Measurements from ENCODE around the gene SPEF1.

Gene SPEF1

GRCh38 chr20:3820048-3820900 is 39.0 kb upstream of the SPEF1 start, which contains the start of gene AP5S1:
Gene AP5S1, plus strand, starts transcription at chr20:3820547. Its CDS starts 1,571 bp downstream, at chr20:3822118.
- DNase-seq (ENCODE audit: insufficient read length, low spot score) (peak; percentile 90), FAIRE-seq (peak; percentile 97)
- TF ChIP-seq POU2F2 (IDR thresholded peaks at IDR 0.05; ENCODE audit: low read depth, low read length) = peak; percentile 27; the same call in 1 of the 2 replicates
- no peak for TF ChIP-seq SPI1 (IDR thresholded peaks at IDR 0.05; ENCODE audit: low read depth, low read length)
- peak; percentile 91 for TF ChIP-seq POLR2A (IDR thresholded peaks at IDR 0.05; ENCODE audit: low read depth, low read length)
- peak; percentile 36; the same call in 1 of the 2 replicates for TF ChIP-seq TAF1 (IDR thresholded peaks at IDR 0.05; ENCODE audit: low read depth, low read length)
- no peak for TF ChIP-seq PAX5 (IDR thresholded peaks at IDR 0.05; ENCODE audit: insufficient read depth, low read length, severe bottlenecking)
- peak; percentile 86; the same call in 1 of the 2 replicates for TF ChIP-seq POLR2AphosphoS5 (IDR thresholded peaks at IDR 0.05; ENCODE audit: low read depth, low read length)

GRCh38 chr20:3819411-3820047 is 38.3 kb upstream of the SPEF1 start:
- DNase-seq (ENCODE audit: insufficient read length, low spot score) = no peak
- FAIRE-seq = no peak
- TF ChIP-seq POLR2AphosphoS5 (IDR thresholded peaks at IDR 0.05; ENCODE audit: low read depth, low read length) = no peak
- TF ChIP-seq PAX5 (IDR thresholded peaks at IDR 0.05; ENCODE audit: insufficient read depth, low read length, severe bottlenecking) = no peak
- no peak for TF ChIP-seq POLR2A (IDR thresholded peaks at IDR 0.05; ENCODE audit: low read depth, low read length)
- no peak for TF ChIP-seq SPI1 (IDR thresholded peaks at IDR 0.05; ENCODE audit: low read depth, low read length)
- TF ChIP-seq TAF1 (IDR thresholded peaks at IDR 0.05; ENCODE audit: low read depth, low read length) = no peak
- no peak for TF ChIP-seq POU2F2 (IDR thresholded peaks at IDR 0.05; ENCODE audit: low read depth, low read length)

GRCh38 chr20:3818155-3819151 is 37.2 kb upstream of the SPEF1 start:
- no peak for FAIRE-seq
- TF ChIP-seq POU2F2 (IDR thresholded peaks at IDR 0.05; ENCODE audit: low read depth, low read length) = no peak

DNA sequence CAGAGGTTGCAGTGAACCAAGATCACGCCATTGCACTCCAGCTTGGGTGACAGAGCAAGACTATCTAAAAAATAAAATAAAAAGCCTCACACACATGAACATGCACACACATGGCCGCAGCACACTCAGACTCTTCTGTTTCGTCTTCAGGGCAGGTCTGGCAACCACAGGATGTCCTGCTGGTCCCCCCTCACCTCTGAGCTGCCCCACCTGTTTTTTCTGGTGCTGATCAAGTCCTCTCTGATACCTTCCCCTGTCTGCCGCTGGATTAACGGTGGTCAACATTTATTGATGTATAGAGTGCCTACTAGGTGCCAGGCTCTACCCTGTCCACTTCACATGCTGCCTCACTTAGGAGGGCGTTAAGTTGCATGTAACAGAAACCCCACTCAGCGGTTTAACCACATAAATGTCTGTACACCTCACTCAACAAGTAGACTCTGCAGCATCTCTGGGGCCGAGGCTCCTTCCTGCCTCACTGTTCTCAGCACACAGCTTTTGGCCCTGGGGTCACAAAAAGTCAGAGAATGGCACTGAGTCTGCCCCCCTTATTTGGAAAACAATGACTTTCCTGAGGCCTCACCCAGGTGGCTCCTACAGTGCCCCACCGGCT is 34.6 kb upstream of the SPEF1 start:
- no peak for FAIRE-seq
- TF ChIP-seq POLR2AphosphoS5 (IDR thresholded peaks at IDR 0.05; ENCODE audit: low read depth, low read length) (no peak), PAX5 (IDR thresholded peaks at IDR 0.05; ENCODE audit: insufficient read depth, low read length, severe bottlenecking) (no peak), POU2F2 (IDR thresholded peaks at IDR 0.05; ENCODE audit: low read depth, low read length) (no peak), POLR2A (IDR thresholded peaks at IDR 0.05; ENCODE audit: low read depth, low read length) (no peak), SPI1 (IDR thresholded peaks at IDR 0.05; ENCODE audit: low read depth, low read length) (no peak), TAF1 (IDR thresholded peaks at IDR 0.05; ENCODE audit: low read depth, low read length) (no peak)
- no peak for DNase-seq (ENCODE audit: insufficient read length, low spot score)

More at GRCh38 chr20:3818155-3819151, 37.2 kb upstream of the SPEF1 start:
- DNase-seq (ENCODE audit: insufficient read length, low spot score) = no peak

DNA sequence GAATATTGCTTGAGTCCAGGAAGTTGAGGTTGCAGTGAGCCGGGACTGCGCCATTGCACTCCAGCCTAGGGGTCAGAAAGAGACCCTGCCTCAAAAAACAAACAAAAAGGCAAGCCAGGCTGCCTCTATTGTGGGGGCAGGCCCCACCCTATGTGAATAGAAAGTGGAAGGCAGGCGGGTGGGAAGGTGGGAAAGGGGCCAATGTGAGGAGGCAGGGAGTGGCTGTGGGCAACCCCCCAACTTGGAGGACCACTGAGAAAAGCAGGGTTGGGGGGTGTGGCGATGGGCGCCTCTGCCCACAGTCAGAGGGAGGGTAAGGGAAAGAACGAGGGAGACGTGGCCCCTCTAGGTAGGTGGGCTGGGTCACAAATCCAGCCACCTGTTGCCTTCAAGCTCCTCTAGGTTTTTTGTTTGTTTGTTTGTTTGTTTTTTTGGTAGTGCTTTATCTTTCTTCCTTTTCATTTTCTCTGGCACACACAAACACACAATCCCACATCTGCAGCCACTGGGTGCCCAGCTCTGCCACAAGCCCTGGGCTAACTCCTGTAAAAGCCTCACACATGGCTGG is 33.8 kb upstream of the SPEF1 start:
- DNase-seq (ENCODE audit: insufficient read length, low spot score) = no peak
- no peak for FAIRE-seq
- TF ChIP-seq SPI1 (IDR thresholded peaks at IDR 0.05; ENCODE audit: low read depth, low read length) (no peak), POU2F2 (IDR thresholded peaks at IDR 0.05; ENCODE audit: low read depth, low read length) (no peak), TAF1 (IDR thresholded peaks at IDR 0.05; ENCODE audit: low read depth, low read length) (no peak), PAX5 (IDR thresholded peaks at IDR 0.05; ENCODE audit: insufficient read depth, low read length, severe bottlenecking) (no peak), POLR2AphosphoS5 (IDR thresholded peaks at IDR 0.05; ENCODE audit: low read depth, low read length) (no peak), POLR2A (IDR thresholded peaks at IDR 0.05; ENCODE audit: low read depth, low read length) (no peak)

DNA sequence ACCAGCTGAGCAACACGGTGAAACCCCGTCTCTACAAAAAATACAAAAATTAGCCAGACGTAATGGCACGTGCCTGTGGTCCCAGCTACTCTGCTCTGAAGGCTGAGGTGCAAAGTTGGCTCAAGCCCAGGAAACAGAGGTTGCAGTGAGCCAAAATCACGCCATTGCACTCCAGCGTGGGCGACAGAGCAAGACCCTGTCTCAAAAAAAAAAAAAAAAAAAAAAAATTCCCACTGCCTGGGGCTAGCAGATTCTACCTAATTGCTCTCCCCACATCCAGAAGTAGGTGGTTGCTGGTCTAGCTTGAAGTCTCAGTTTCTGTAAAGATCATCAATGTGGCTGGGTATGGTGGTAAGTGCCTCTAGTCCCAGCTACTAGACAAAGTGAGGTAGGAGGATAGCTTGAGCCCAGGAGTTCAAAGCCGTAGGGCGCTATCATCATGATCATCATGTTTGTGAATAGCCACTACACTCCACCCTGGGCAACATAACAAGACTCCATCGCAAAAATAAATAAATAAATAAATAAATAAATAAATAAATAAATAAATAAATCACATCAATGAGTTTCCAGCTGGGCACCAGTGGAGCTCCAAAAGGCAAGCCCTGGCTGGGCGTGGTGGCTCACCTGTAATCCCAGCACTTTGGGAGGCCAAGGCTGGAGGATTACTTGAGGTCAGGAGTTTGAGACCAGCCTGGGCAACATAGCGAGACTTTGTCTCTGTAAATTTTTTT is 32.8 kb upstream of the SPEF1 start:
- no peak for FAIRE-seq
- no peak for TF ChIP-seq TAF1 (IDR thresholded peaks at IDR 0.05; ENCODE audit: low read depth, low read length)
- TF ChIP-seq PAX5 (IDR thresholded peaks at IDR 0.05; ENCODE audit: insufficient read depth, low read length, severe bottlenecking) = no peak
- no peak for TF ChIP-seq POU2F2 (IDR thresholded peaks at IDR 0.05; ENCODE audit: low read depth, low read length)
- no peak for TF ChIP-seq SPI1 (IDR thresholded peaks at IDR 0.05; ENCODE audit: low read depth, low read length)
- no peak for TF ChIP-seq POLR2AphosphoS5 (IDR thresholded peaks at IDR 0.05; ENCODE audit: low read depth, low read length)
- DNase-seq (ENCODE audit: insufficient read length, low spot score) = no peak

GRCh38 chr20:3812975-3813847 is 32.0 kb upstream of the SPEF1 start:
- no peak for TF ChIP-seq POLR2AphosphoS5 (IDR thresholded peaks at IDR 0.05; ENCODE audit: low read depth, low read length)
- no peak for TF ChIP-seq SPI1 (IDR thresholded peaks at IDR 0.05; ENCODE audit: low read depth, low read length)
- no peak for FAIRE-seq

More at GRCh38 chr20:3812975-3813847, 32.0 kb upstream of the SPEF1 start:
- no peak for DNase-seq (ENCODE audit: insufficient read length, low spot score)
